Measurements from ENCODE around the gene YPEL5. TPM values are rescaled to one million over a fixed set of nuclear protein-coding genes. Genes with fewer than 3 reads are reported as not detected.
A peak's percentile ranks its signal among the peaks of the same experiment; 100 is the strongest.

YPEL5 gene
- total and polyA plus RNA-seq, 10 of the 15 experiments (the other 5 are each of a cell fraction or from before 2014, with no cell fraction given) = 18.8 to 47.3 (median 21.7) TPM

- TF ChIP-seq BHLHE40 (IDR thresholded peaks at IDR 0.05; ENCODE audit: borderline replicate concordance in 1 of 2, low read depth in 2 of 2, low read length in 1 of 2) (no peak), ZNF274 (IDR thresholded peaks at IDR 0.05; ENCODE audit: insufficient read depth, insufficient read length) (no peak), ZNF207 (IDR thresholded peaks at IDR 0.05; ENCODE audit: borderline replicate concordance) (no peak), WRNIP1 (IDR thresholded peaks at IDR 0.05; ENCODE audit: borderline replicate concordance, low read depth, low read length) (no peak), ELK1 (IDR thresholded peaks at IDR 0.05; ENCODE audit: low read depth, low read length) (no peak)
Observed at GRCh38 chr2:30136764-30137444, 9.9 kb upstream of the YPEL5 start (continued).

GRCh38 chr2:30139131-30139870, 7.5 kb upstream of the YPEL5 start:
- Histone ChIP-seq H3K9ac (ENCODE audit: control insufficient read depth, insufficient read depth, low read length) (no peak overlapping the region), H4K20me1 (ENCODE audit: control insufficient read depth, insufficient read depth) (no peaks in the 10 kb centered on the region), H3K27me3 (replicated peaks in 1 of 2; ENCODE audit: control insufficient read depth in 2 of 2, insufficient read depth in 2 of 2, low read length in 1 of 2) (no peaks in the 10 kb centered on the region), H3K79me2 (ENCODE audit: control insufficient read depth, insufficient read depth, low read length) (no peaks in the 10 kb centered on the region), H3K9me3 (replicated peaks; ENCODE audit: control insufficient read depth, insufficient read depth, low read length) (no peaks in the 10 kb centered on the region), H3K36me3 (ENCODE audit: control insufficient read depth in 2 of 2, insufficient read depth in 2 of 2, low read length in 1 of 2) (no peaks in the 10 kb centered on the region), H3K4me2 (ENCODE audit: control insufficient read depth, insufficient read depth) (0 out of 2 replicates have a peak overlapping the region, but pooled peaks have one; percentile 15), H2AFZ (ENCODE audit: control insufficient read depth, low read depth, low read length) (peak overlapping the region; percentile 12; the same call in 1 of the 2 replicates), H3K4me3 (no peak overlapping the region), H3K27ac (ENCODE audit: control insufficient read depth, insufficient read depth) (no peak overlapping the region), H3K4me1 (ENCODE audit: control insufficient read depth, insufficient read depth, low read length) (0 out of 2 replicates have a peak, but pooled peaks cover 3% of the 10 kb centered on the region)
- WGBS (ENCODE audit: insufficient coverage, insufficient replicate concordance, low lambda C conversion rate, missing lambda C conversion rate) = 18% methylated on average over 6 of the region's 6 CpGs
- RAD21 ChIA-PET (ENCODE audit: unreplicated experiment) = interaction anchor here (1.2 kb wide), 1 partner anchor 26 kb away, joined by 5 read pairs; no protein-coding TSS in a partner anchor
- no TSS peak for BruUV-seq (replicated peaks)
- intact Hi-C loops (cut with micrococcal nuclease; ENCODE audit: unreplicated experiment) = no loop called here
- in situ Hi-C loops (cut with MboI) = no loop called here
- SMC1A ChIA-PET (ENCODE audit: uncharacterized antibody, unreplicated experiment) = interaction anchor here (0.9 to 3.1 kb wide), 8 partner anchors 9 to 572 kb away, joined by 3 to 18 read pairs (median 6); no protein-coding TSS in a partner anchor
- FAIRE-seq (peak; percentile 90), DNase-seq (ENCODE audit: low read depth, low spot score) (no peak), ATAC-seq (peak; percentile 89)
- POLR2A ChIA-PET = no interaction called here
- CTCF ChIA-PET = interaction anchor here (0.7 to 2.9 kb wide), 8 partner anchors 9 to 572 kb away, joined by 3 to 28 read pairs (median 4); no protein-coding TSS in a partner anchor
- no peak for TF ChIP-seq KDM1A (IDR thresholded peaks at IDR 0.05; ENCODE audit: borderline replicate concordance)
- TF ChIP-seq MYC (IDR thresholded peaks at IDR 0.05; ENCODE audit: insufficient read depth, insufficient read length, insufficient replicate concordance, low read length, severe bottlenecking) = no peak
- no peak for TF ChIP-seq ZBTB33 (IDR thresholded peaks at IDR 0.05)
- no peak for TF ChIP-seq BACH1 (IDR thresholded peaks at IDR 0.05; ENCODE audit: borderline replicate concordance)
- TF ChIP-seq HSF1 (IDR thresholded peaks at IDR 0.05; ENCODE audit: low read depth, low read length) = no peak
- TF ChIP-seq RAD51 (IDR thresholded peaks at IDR 0.05) = peak; percentile 77
- TF ChIP-seq NR2C1 (IDR thresholded peaks at IDR 0.05) = no peak
- no peak for TF ChIP-seq HCFC1 (IDR thresholded peaks at IDR 0.05; ENCODE audit: low read length)

All from GM12878 (cell line).